ENCODE results near the gene SUGCT. TPM values are rescaled to one million over a fixed set of nuclear protein-coding genes. Genes with fewer than 3 reads are reported as not detected.

SUGCT gene
- total and polyA plus RNA-seq, 2 of the 8 experiments (the other 6 are each of a cell fraction or from before 2014, with no cell fraction given), result 2.8 to 5.4 TPM

- TF ChIP-seq CBX5 (IDR thresholded peaks at IDR 0.05; ENCODE audit: low read depth, low read length) (no peak), RFX5 (IDR thresholded peaks at IDR 0.05; ENCODE audit: borderline replicate concordance, low read depth, low read length) (no peak), ASH2L (IDR thresholded peaks at IDR 0.05; ENCODE audit: low read length) (no peak)
- no peak overlapping the region for H3K9ac ChIP-seq (replicated peaks in 1 of 4; ENCODE audit: extremely low read depth in 1 of 4, low read depth in 3 of 4, low read length in 3 of 4)
- WGBS, 2 experiments (ENCODE audit: extremely low coverage in 1 of 2, insufficient coverage in 1 of 2, insufficient read length in 1 of 2, insufficient replicate concordance in 2 of 2, low coverage in 1 of 2, low lambda C conversion rate in 2 of 2, missing lambda C conversion rate in 1 of 2), result 92% methylated on average over 4 of the region's 4 CpGs; no CpG with 5 or more reads in 1 of the 2 experiments
- POLR2A ChIA-PET (ENCODE audit: partially characterized antibody), result no interaction called here
- H4K20me1 ChIP-seq (replicated peaks in 1 of 2; ENCODE audit: control insufficient read depth in 1 of 2, insufficient read depth in 2 of 2, low read length in 2 of 2), result no peaks in the 10 kb centered on the region
- H3K27me3 ChIP-seq (replicated peaks in 1 of 4; ENCODE audit: control insufficient read depth in 3 of 4, extremely low read depth in 1 of 4, insufficient read depth in 3 of 4, low read length in 3 of 4), result no peaks in the 10 kb centered on the region
- H3K36me3 ChIP-seq (ENCODE audit: control insufficient read depth in 2 of 4, insufficient read depth in 4 of 4, low read length in 3 of 4), result no peaks in the 10 kb centered on the region
- no peak overlapping the region for H4K8ac ChIP-seq (ENCODE audit: extremely low read depth, insufficient read depth, low read length)
- H3K4ac ChIP-seq (replicated peaks; ENCODE audit: insufficient read length, low read depth, low read length), result no peak overlapping the region
- H3K4me3 ChIP-seq (ENCODE audit: extremely low read depth in 1 of 4, insufficient read depth in 2 of 4, low read depth in 3 of 4, low read length in 4 of 4), result no peak overlapping the region
- H3K56ac ChIP-seq (replicated peaks; ENCODE audit: insufficient read length, low read depth, low read length), result no peak overlapping the region
- no peak overlapping the region for H2BK120ac ChIP-seq (replicated peaks; ENCODE audit: low read depth, low read length)
- CTCF ChIA-PET (ENCODE audit: partially characterized antibody), result interaction anchor here (0.5 kb wide), 1 partner anchor 24 kb away, joined by 3 read pairs; no protein-coding TSS in a partner anchor
- no peaks in the 10 kb centered on the region for H3K79me2 ChIP-seq (ENCODE audit: control insufficient read depth in 1 of 2, insufficient read depth in 2 of 2, low read length in 2 of 2)
- H2AFZ ChIP-seq (ENCODE audit: low read length), result no peak overlapping the region
- DNase-seq (ENCODE audit: low read depth in 1 of 2, low spot score in 2 of 2) (no peak), FAIRE-seq (no peak)
- no peak overlapping the region for H4K5ac ChIP-seq (ENCODE audit: insufficient read length, low read depth, low read length)
- H4K91ac ChIP-seq (replicated peaks; ENCODE audit: insufficient read length, low read length), result no peak overlapping the region
- no peak overlapping the region for H2BK20ac ChIP-seq (ENCODE audit: low read length)
- no peak overlapping the region for H2BK15ac ChIP-seq (ENCODE audit: low read length)
- H3K27ac ChIP-seq (ENCODE audit: low read depth, low read length), result no peak overlapping the region
- no peaks in the 10 kb centered on the region for H3K4me1 ChIP-seq (replicated peaks in 1 of 4; ENCODE audit: control insufficient read depth in 3 of 4, insufficient read depth in 4 of 4, low read length in 3 of 4)
- no peak overlapping the region for H3K23ac ChIP-seq (ENCODE audit: insufficient read length)
- no peak overlapping the region for H2AK5ac ChIP-seq (ENCODE audit: low read depth, low read length)
- H2BK12ac ChIP-seq (ENCODE audit: low read depth, low read length), result no peak overlapping the region
- H3K79me1 ChIP-seq (ENCODE audit: low read depth, low read length), result no peaks in the 10 kb centered on the region
- H3K14ac ChIP-seq (ENCODE audit: insufficient read length), result no peak overlapping the region
- no peaks in the 10 kb centered on the region for H3K23me2 ChIP-seq (ENCODE audit: low read depth, low read length)
- no peak overlapping the region for H2BK5ac ChIP-seq (ENCODE audit: low read depth, low read length)
- no peaks in the 10 kb centered on the region for H3K9me3 ChIP-seq (ENCODE audit: insufficient read depth in 2 of 2, low read depth in 1 of 2, low read length in 1 of 2)
- no peak overlapping the region for H3K4me2 ChIP-seq (ENCODE audit: insufficient read depth in 1 of 2, low read depth in 2 of 2, low read length in 2 of 2)
- H3K18ac ChIP-seq (ENCODE audit: extremely low read depth, low read length), result no peak overlapping the region
Measured at GRCh38 chr7:40400525-40400924, 265.7 kb downstream of the SUGCT start.
